Measurements from ENCODE around the gene DCTN3. TPM values are rescaled to one million over a fixed set of nuclear protein-coding genes. Genes with fewer than 3 reads are reported as not detected.

Gene DCTN3
- total RNA-seq, 1 donor from 2014 or later = 61.5 TPM

DNA sequence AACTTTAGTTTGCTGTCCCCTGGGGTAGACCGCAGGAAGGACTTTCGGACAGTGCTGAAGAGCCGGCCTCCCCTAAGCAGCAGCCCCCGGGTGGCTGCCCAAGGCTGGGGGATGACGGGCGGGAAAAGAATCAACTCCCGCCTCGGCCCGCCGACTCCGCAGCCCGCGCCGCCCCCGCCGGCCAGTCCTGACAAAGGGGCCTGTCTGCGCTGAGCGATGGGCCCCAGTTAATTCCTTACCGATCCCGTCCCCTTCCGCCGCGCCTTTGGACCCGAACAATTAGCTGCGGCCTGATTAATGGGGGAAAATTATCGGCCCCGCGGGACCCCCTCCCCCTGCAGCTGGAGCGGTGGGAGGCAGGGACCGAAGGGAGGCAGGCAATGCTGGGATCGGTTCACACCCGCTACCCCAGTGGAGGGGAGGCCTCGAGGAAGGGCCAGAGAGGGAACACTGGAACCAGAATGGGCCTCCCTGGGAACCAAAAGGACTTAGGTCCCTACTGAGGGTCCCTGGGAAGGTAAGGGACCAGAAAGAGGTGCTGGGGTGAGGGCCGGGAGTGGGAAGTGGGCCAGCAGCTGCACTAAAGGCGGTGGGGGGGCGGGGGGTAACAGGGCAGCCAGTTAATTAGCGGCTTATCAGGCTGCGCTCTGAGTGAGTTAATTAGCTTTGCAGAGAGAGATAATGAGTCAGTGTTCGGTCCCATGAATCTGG lies 4.3 kb upstream of the DCTN3 start:
- no peak for DNase-seq (ENCODE audit: low spot score)

DNA sequence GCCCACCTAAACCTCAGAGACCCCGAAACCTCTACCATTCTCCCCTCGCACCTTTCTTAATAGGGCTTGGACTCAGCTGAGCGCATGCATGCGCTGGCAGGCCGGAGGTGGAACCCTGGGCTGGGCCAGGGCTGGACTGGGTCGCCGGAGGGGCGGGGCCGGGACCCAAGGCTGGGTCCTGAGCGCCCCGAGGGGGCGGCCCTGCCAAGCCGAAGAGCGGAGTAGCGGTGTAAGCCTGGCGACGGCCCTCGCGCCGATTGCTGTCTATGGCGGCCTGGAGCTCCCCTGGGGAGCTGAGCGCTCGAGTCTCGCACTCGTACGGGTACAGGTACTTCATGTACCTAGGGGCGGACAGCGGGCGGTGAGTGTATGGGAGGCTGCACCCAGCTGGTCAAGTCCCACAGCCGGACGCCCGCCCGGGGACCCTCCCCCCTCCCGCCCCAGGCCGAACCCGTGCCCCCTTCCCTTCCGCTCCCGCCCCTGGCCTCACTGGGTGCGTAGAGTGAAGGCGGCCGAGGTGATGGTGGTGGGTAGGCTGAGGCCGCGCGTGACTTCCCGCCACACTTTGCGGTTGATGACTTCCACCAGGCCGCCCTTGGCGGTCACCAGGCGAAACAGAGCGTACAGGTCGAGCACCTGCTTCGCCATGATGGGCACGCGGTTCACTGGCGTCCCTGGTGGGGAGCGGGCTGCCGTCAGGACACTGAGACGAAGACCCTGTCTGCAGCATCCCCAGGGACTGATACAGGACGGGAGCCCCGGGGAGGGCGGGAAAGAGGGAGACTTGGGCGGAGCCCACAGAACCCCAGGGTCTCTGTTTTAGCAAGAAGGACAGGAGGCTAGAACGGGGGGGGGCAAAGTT lies 3.3 kb upstream of the DCTN3 start:
- DNase-seq (ENCODE audit: low spot score) = no peak

DNA sequence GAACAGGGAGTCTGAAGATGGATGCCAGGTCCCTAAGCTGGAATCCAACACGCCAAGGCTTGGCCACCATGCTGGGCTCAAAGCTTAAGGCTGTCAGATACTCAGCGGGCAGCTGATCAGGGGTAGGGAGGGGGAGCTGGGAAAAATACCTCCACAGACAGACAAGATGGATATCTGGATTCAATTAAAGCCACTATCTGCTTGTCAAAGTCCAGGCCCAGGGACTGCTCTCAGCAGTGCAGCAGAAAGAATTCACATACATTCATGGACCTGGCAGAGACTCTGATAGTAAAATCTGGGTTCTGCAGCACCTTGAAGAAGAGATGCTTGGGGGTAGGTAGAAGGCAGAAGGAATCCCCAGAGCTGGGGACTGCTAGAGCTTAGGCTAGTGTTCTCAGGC lies 5.2 kb downstream of the DCTN3 start:
- no peak for DNase-seq (ENCODE audit: low spot score)

DNA sequence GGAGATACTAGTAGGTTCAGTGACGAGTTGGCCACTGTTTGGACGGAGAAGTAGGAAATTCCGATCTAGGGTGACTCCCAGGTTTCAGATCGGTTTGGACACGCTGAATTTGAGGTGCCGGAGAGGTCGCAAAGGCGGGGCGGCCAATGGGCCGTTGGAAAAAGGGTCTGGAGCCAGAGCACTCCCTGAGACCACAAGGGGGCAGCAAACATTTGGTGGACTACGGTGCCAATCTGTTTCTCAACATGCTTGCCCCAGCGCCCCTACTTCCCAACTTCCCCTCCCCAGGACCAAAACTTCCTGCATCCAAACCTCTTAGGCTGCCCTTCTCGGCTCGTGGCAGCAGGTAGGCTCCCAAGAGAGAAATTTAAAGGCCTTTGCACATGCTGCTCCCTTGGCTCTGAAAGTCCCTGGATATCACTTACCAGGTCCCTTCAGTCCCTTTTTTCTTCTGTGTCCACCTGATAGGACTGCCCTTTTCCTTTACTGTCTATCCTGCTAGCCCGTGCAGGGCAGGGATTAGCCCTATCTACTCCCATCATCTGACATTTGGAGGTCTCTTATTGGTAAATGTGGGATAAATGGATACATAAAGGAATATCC lies 7.4 kb downstream of the DCTN3 start:
- no peak for DNase-seq (ENCODE audit: low spot score)

DNA sequence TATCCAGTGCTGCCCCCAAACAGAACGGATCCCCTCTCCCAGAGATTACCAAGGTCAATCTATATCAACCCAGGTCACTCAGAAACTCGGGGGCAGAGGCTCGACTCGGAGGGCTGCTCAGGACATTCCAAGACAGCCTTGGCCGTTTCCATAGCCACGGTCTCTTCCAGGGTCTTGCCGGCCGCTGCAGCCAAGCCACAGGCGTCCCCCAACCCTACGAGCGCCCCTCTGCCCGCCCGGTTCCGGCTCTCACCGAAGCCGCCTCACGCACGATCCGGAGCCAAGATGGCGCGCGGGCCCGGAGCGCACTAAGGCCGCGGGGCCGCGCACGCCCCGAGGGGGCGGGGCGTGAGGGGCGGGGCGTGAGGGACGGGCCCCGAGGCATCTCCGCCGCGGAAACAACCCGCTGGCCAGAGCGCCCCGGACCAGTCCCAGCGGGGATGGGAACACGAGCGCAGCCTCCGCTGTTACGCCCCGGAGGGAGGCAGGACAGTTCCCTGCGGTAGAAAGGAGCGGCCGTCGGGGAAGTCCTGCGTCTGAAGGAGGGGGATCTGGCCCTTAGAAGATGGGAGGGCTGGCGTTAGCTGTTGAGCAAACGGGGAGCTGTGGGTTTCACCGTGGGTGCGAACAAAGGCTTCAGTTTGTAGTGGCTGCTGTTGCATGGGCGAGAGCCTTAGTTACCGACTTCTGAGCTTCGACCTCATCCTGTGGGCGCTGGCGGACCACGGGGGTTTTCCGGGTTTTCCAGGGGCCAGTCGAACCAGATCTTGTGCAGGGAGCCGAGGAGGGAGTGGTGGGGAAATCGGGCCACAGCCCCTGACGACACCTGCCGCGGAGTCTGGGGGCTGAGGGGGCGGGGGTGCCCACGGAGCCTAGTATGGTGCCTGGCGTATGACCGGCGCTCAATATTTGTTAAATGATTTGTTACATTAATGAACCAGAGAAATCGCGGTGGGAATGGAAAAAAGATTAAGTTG lies 8.2 kb downstream of the DCTN3 start, which contains the start of gene RPP25L:
TSS of gene RPP25L (minus strand) at position 287 of the 977 bp plus-strand sequence. CDS start 801 bp downstream, outside the sequence.
- no peak for DNase-seq (ENCODE audit: low spot score)

DNA sequence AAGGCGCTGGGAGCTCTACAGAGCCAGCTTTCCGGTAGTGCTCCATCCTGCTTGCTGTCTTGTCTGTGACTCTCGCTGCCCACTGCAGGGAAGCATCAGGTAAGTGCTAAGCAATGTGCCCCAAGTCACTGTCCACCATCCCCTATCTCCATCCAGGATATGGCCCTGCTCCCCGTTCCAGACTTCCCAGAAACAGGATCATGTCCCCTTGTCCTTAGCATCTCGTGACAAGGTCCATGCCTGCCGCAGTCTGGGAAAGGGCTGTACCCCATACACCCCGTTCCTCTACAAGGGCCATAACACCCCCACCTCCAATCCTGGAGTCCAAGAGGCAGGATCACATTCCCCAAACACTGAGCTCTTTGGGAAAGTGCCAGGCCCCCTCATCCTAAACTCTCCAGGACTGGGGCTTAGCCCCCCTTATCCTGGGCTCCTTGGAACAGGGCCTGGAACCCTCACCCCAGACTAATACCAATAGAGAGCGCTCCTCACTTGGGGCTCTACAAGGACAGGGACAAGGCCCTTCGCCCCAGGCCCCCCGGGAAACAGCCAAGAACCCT lies 9.0 kb downstream of the DCTN3 start:
- DNase-seq (ENCODE audit: low spot score) = no peak

DNA sequence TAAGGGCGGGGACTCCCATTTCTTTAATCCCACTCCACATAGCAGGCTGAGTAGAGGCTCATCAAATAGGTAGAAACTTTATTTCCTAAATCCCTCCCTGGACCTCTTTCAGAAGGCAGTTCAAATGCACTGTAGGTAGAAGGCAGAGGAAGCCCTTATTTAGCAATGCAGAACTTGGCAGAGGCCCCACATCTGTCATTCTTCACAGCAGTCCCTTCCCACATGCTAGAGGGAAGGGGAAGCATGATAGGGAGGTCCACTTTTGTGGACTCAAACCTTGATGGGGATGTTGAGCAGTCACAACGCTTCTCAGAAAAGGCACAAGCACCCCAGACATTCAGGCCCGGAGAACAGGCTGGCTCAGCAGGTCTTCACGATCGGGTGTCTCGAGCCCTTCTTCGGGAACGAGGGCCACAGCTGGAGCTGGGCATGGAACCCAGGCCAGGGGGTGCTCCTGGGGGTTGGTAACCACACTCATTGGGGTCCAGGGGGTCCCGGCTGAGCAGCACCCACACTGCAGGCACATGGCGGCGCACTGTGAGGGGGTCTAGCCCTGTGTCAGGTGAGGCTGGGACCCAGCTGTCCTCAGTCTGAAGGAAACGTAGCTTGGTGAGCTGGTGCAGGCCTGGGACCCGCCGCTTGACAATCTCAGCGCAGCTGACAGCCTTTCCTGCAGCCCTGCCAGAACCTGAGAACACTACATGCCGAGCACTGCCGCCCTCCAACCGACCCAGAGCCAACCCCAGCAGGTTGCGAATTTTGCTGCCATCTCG lies 9.7 kb downstream of the DCTN3 start:
- DNase-seq (ENCODE audit: low spot score) = no peak

DNA sequence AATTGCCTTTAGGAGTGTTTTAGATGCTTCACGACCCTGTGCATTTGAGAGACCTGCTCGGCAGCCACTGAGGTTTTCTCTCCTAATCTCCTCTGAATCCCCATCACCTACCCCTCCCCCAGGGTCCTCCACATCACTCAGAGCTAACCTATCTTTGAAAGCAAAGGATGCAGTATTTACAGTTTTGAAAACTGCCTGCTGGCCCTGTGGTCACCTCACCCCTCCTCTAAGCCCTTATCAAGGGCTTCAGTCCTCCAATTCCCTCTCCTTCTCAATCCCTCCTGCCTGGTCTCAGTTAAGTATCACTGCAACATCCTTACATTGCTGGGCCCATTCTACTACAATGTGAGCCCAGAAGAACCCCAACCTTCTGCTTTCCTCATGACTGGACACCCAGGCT lies 13.0 kb downstream of the DCTN3 start:
- no peak for DNase-seq (ENCODE audit: low spot score)

DNA sequence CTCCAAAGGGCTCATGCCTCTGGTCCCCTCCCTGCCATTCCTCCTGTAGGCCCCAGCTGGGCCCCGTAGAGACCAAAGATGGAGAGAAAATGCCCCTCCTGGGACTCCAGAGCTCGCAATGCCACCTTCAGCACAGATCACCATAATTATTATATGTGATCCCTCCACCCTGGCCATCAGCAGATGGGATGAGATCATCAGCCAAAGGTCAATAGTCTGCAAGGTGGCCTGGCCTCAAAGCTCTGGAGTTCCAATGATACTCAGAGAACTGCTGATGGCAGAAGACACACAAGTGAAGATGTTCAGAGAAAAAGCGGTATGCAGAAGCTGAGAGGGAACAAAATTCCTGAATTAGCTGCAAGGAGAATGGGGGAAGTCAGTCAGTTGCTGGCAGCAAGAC lies 13.4 kb downstream of the DCTN3 start:
- no peak for DNase-seq (ENCODE audit: low spot score)

DNA sequence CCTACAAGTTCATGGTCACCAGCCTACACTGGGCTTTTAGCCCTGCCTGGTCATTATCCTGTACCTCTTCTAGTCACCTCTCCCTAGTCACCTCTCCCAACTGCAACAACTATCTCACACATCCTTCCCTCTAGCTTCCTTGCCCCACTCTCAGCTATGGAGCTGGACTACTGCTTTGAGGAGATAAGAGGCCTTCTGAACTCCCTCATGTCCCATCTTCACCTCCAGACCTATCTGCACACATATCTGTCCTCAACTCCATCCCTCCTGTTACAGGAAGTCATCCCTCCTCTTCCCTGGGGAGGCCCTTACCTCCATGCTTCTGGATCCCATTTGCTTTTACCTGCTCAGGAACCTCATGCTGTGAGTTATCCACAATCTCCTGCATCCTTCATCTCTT lies 14.1 kb downstream of the DCTN3 start:
- no peak for DNase-seq (ENCODE audit: low spot score)

DNA sequence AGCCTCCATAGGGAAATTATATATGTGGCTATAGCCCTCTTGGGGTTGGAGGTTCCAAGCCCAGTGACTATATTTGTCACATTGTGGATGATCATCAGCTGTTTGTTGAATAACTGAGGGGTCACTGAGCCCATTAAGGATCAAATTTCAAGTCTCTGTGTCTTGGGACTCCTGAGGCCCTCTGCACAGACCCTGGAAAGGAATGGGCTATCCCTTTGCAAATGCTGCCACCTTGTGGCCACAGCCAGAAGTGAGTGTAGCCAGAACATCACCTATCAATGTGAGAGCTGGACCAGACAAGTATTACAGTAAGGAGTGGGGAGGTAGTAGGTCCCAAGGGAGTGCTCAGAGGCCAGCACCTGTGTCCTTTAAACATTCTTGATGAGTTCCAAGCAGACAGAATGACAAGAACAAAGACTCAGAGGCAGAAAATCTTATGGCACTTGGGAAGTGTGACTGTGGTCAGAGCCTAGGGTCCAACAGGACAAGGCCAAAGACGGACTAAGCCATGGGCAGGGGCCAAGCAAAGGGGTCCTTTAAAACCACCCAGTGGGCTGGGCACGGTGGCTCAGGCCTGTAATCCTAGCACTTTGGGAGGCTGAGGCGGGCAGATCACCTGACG lies 16.6 kb downstream of the DCTN3 start:
- DNase-seq (ENCODE audit: low spot score) = no peak

DNA sequence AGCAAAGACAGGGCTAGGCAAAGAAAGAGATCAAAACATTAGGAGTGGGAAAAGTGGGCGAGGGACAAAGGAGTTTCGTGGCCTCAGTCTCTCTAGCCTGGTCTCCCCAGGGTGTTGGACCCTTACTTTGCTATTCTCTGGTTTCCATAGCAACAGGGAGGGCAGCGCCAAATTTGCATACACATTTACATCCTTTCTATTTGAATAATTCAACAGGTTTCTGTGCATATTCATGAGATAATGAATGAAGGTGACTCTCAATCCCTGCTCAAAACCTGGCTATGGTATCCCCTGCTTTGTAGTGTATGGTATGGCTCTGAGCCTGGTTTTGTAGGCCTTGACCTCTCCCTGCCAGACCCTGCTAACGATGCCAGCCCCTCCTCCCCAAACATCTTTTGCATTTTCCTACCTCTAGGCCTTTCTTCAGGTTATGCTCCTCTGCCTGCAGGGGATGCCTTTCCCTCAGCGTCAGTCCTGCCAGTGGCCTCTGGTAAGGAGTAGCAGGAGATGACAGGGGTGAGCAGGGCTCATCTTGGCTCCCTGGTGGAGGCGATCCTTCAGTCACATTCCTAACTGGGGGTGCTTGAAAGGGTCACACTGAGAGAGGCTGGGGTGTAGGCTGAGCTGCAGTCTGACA lies 18.2 kb downstream of the DCTN3 start:
- no peak for DNase-seq (ENCODE audit: low spot score)

DNA sequence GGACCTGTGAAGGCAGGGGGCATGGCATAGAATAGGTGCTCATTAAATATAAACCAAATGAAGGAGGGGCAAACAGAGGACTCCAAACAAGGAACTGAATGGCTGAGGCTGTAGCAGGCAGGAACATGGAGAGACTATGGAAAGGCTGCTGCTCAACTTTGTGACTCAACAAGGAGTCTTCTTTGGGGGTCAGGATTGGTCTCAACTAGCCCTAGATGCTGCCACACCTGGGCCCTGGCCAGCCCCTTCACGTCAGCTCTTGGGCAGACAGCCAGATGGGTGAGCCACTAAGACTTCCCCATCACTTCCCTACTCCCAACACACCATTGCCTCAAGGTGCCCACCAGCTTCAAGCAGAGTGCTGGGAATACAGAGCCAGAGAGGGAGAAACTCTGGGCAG lies 19.4 kb downstream of the DCTN3 start:
- DNase-seq (ENCODE audit: low spot score) = no peak

DNA sequence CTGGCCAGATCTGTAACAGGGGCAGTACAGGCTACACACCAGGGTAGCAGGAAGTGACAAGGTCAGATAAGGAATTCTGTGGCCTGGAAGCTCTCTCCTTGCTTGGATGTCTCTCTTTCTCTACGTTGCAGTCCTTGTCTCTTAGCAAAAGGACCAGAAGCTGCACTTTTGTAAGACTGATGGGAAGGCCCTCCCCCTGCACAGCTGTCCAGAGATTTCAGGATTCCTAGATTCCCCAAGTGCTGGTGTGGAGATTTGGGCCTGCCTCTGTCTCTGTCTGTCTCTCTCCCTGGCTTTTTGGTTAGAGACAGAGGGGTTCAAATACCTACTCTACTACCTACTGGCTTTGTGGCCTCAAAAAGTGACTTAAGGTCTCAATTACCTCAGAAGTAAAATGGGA lies 20.7 kb downstream of the DCTN3 start:
- no peak for DNase-seq (ENCODE audit: low spot score)

DNA sequence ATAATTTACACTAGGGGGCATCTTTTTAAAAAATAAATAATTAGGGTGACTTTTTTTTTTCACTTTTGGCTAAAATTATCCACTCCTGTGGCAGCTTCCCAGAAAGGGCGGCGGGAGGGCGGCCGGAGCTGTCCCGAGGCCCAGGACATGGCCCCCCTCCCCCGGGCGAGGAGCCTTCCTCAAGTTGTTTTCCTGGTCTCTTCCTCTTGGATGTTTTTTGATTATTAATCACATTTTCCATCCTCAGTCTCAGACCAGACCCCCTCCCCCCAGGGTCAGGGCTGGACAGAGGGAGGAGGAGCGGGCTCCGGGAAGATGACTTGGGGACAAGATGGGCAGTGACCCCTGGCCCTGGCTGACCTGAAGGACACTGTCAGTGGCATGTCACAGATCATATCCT lies 26.1 kb downstream of the DCTN3 start:
- no peak for DNase-seq (ENCODE audit: low spot score)

DNA sequence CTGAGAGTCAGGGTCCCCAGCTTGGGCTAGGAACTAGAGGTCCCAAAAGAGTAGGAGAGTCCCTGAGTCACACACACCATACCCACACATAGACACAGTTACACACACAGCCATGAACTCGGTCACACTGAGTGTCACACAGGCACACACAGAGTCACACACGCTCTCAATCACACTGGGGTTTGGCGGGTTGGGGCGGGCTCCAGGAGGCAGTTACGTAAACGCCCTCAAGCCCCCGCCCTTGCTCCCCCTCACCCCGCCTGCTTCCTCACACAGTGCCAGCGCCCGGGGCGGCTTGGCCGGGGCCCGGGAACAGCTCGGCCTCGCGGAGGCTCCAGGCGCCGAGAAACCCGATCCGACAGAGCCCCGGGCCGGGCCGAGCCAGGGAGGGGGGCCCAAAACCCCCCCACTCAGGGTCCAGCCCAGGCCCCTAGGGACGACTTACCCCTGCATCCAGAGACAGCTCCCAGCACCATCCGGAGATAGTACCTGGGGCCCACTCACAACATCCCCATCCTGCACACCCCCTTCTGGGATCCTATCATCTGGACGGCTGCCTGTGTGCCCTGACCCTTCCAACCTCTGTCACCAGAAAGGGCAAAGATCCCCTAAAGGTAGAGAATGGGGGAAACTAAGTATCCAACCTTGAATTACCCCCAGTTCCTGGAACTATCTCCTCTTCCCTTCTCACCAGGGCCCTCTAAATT lies 27.2 kb downstream of the DCTN3 start:
- DNase-seq (ENCODE audit: low spot score) = no peak

DNA sequence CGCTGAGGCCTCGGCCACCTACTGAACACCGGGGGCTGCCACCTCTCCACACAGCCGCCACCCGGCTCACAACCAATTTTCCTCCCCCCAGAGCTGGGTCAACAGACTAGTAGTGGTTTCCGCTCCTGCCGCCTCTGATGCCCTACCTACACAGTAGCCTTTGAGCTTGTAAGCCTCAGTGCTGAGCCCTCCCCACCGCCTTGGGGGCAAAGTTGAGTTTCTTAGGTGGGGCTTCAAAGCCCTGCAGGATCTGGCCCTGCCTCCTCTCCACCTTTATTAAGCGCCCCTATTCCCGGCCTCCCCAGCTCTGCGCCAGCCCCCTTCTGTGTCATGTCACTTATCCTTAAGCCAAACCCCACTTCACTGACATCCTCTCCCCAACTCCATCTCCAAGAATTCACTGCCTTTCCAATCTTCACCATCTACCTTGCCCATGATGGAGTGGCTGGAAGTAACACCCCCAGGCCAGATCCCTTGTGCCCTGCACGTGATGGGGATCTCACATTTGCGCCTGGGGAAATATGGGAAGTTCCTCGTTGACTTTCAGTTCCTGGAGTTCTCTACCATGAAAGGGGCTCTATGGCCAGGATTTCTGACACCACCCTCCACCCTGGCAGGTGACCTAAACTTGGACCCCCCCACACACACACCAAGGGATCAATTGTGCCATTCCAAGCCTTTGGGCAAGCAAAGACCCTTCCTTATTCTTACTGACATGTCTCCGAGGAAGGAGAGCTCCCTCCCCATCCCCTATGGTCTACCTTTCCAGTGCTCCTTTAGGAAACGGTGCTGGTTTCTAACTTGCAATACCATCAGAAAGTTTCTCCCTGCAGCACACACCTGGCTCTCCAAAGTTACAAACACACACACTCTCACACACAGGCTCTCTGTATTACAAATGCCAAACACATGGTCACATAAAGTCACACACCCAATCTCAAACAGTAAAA lies 28.1 kb downstream of the DCTN3 start:
- no peak for DNase-seq (ENCODE audit: low spot score)
